ENCODE data around the gene PCNX3. TPM values are rescaled to one million over a fixed set of nuclear protein-coding genes. Genes with fewer than 3 reads are reported as not detected.

The PCNX3 gene
- total RNA-seq, 1 experiment from 2014 or later, result 74.5 TPM

DNA sequence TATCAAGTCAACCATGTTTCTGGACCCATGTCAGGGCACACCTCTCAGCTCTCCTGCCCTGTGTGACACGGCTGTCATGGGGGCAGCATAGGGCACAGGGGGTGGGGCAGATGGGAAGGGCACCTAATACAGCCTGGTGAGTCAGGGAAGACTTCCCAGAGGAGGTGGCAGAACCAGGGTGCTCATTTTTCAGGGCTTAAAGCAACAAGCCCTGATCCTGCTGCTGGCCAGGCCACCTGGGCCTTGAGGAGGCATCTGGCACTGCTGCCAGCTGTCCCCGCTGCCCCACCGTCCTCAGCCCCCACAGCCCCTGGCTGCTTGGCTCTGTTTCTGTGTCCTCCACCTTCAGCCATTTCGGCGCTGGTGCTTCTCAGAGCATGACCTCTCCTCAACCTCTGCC, 5.9 kb upstream of the PCNX3 start:
- DNase-seq (ENCODE audit: low read depth, low spot score), result no peak
- TF ChIP-seq, protein P1, sequence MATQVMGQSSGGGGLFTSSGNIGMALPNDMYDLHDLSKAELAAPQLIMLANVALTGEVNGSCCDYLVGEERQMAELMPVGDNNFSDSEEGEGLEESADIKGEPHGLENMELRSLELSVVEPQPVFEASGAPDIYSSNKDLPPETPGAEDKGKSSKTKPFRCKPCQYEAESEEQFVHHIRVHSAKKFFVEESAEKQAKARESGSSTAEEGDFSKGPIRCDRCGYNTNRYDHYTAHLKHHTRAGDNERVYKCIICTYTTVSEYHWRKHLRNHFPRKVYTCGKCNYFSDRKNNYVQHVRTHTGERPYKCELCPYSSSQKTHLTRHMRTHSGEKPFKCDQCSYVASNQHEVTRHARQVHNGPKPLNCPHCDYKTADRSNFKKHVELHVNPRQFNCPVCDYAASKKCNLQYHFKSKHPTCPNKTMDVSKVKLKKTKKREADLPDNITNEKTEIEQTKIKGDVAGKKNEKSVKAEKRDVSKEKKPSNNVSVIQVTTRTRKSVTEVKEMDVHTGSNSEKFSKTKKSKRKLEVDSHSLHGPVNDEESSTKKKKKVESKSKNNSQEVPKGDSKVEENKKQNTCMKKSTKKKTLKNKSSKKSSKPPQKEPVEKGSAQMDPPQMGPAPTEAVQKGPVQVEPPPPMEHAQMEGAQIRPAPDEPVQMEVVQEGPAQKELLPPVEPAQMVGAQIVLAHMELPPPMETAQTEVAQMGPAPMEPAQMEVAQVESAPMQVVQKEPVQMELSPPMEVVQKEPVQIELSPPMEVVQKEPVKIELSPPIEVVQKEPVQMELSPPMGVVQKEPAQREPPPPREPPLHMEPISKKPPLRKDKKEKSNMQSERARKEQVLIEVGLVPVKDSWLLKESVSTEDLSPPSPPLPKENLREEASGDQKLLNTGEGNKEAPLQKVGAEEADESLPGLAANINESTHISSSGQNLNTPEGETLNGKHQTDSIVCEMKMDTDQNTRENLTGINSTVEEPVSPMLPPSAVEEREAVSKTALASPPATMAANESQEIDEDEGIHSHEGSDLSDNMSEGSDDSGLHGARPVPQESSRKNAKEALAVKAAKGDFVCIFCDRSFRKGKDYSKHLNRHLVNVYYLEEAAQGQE (IDR thresholded peaks at IDR 0.05; ENCODE audit: insufficient read depth in 1 of 2, low read depth in 2 of 2, low read length in 1 of 2), result no peak
- TF ChIP-seq POLR2AphosphoS5 (IDR thresholded peaks at IDR 0.05; ENCODE audit: low read depth, low read length), result no peak
- no peak for TF ChIP-seq TCF7L2 (IDR thresholded peaks at IDR 0.05; ENCODE audit: low read depth, low read length)
- TF ChIP-seq SIN3A (IDR thresholded peaks at IDR 0.05; ENCODE audit: borderline replicate concordance, insufficient read depth, low read depth, low read length), result no peak
- TF ChIP-seq, protein P2, sequence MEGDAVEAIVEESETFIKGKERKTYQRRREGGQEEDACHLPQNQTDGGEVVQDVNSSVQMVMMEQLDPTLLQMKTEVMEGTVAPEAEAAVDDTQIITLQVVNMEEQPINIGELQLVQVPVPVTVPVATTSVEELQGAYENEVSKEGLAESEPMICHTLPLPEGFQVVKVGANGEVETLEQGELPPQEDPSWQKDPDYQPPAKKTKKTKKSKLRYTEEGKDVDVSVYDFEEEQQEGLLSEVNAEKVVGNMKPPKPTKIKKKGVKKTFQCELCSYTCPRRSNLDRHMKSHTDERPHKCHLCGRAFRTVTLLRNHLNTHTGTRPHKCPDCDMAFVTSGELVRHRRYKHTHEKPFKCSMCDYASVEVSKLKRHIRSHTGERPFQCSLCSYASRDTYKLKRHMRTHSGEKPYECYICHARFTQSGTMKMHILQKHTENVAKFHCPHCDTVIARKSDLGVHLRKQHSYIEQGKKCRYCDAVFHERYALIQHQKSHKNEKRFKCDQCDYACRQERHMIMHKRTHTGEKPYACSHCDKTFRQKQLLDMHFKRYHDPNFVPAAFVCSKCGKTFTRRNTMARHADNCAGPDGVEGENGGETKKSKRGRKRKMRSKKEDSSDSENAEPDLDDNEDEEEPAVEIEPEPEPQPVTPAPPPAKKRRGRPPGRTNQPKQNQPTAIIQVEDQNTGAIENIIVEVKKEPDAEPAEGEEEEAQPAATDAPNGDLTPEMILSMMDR (IDR thresholded peaks at IDR 0.05), result no peak
- Histone ChIP-seq H3K9me3 (ENCODE audit: control insufficient read depth, insufficient read depth, low read depth, low read length) (no peaks in the 10 kb centered on the region), H3K27me3 (ENCODE audit: control insufficient read depth, insufficient read depth, low read length) (no peaks in the 10 kb centered on the region), H3K4me3 (ENCODE audit: low read depth in 2 of 2, low read length in 2 of 2) (no peak overlapping the region), H3K4me1 (ENCODE audit: control insufficient read depth, insufficient read depth, low read length) (peaks cover 33% of the 10 kb centered on the region), H3K36me3 (ENCODE audit: control insufficient read depth, insufficient read depth, low read length) (peaks cover 10% of the 10 kb centered on the region; the same call in 1 of the 2 replicates), H3K27ac (ENCODE audit: low read length) (no peak overlapping the region)
- CTCF ChIA-PET, result interaction anchor here (0.5 kb wide), 1 partner anchor 53 kb away, joined by 3 read pairs; the partner anchor contains the start of gene RELA
- no peak for ATAC-seq
- in situ Hi-C loops (cut with HindIII; ENCODE audit: low pct_unique_long_range_greater_than_20kb, low sequenced_read_pairs), result no loop called here
- BruUV-seq (replicated peaks), result no TSS peak
- intact Hi-C loops (cut with micrococcal nuclease; ENCODE audit: unreplicated experiment), result no loop called here
- POLR2A ChIA-PET, result interaction anchor here (0.7 kb wide), 1 partner anchor 193 kb away, joined by 3 read pairs; no protein-coding TSS in a partner anchor

DNA sequence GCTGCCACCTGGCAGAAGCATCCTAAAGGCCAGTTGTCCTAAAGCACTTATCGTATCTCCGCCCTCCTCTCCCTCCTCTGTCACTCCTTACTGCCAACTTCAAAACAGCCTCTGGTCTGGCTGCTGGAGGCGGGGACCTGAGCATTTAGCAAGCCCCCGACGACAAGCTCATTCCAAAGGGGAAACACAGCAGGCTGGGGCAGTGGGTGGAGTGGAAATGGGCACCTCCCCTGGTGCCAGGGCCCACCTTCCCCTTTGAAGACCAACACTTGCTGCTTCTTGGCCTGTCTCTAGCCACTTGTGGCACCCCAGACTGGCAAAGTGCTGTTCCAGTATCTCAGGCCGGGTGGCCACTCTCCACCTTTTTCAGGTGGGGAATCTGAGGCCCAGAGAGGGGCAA, 5.2 kb upstream of the PCNX3 start:
- H3K27ac ChIP-seq (ENCODE audit: low read length), result no peak overlapping the region
- DNase-seq (ENCODE audit: low read depth, low spot score), result no peak
- H3K27me3 ChIP-seq (ENCODE audit: control insufficient read depth, insufficient read depth, low read length), result no peaks in the 10 kb centered on the region
- no peaks in the 10 kb centered on the region for H3K9me3 ChIP-seq (ENCODE audit: control insufficient read depth, insufficient read depth, low read depth, low read length)
- ChIA-PET CTCF (interaction anchor here (0.6 kb wide), 1 partner anchor 1226 kb away, joined by 3 read pairs; no protein-coding TSS in a partner anchor), POLR2A (interaction anchor here (0.6 kb wide), 1 partner anchor 17 kb away, joined by 5 read pairs; no protein-coding TSS in a partner anchor)
- intact Hi-C loops (cut with micrococcal nuclease; ENCODE audit: unreplicated experiment), result no loop called here
- no TSS peak for BruUV-seq (replicated peaks)
- H3K4me3 ChIP-seq (ENCODE audit: low read depth in 2 of 2, low read length in 2 of 2), result no peak overlapping the region
- no peak for TF ChIP-seq SIN3A (IDR thresholded peaks at IDR 0.05; ENCODE audit: borderline replicate concordance, insufficient read depth, low read depth, low read length)
- TF ChIP-seq, protein P2 (IDR thresholded peaks at IDR 0.05), result no peak
- no peak for TF ChIP-seq TCF7L2 (IDR thresholded peaks at IDR 0.05; ENCODE audit: low read depth, low read length)
- TF ChIP-seq, protein P1 (IDR thresholded peaks at IDR 0.05; ENCODE audit: insufficient read depth in 1 of 2, low read depth in 2 of 2, low read length in 1 of 2), result no peak
- no peak for TF ChIP-seq POLR2AphosphoS5 (IDR thresholded peaks at IDR 0.05; ENCODE audit: low read depth, low read length)
- no peak for ATAC-seq
- peaks cover 33% of the 10 kb centered on the region for H3K4me1 ChIP-seq (ENCODE audit: control insufficient read depth, insufficient read depth, low read length)
- in situ Hi-C loops (cut with HindIII; ENCODE audit: low pct_unique_long_range_greater_than_20kb, low sequenced_read_pairs), result no loop called here
- peaks cover 9% of the 10 kb centered on the region; the same call in 1 of the 2 replicates for H3K36me3 ChIP-seq (ENCODE audit: control insufficient read depth, insufficient read depth, low read length)

Measured in Panc1 (cell line).